Measurements from ENCODE around the gene SRPRB. TPM values are rescaled to one million over a fixed set of nuclear protein-coding genes. Genes with fewer than 3 reads are reported as not detected.

The SRPRB gene
- total RNA-seq, 2 donors from 2014 or later: 16.4 to 24.8 TPM

GRCh38 chr3:133824961-133825485, 19.4 kb downstream of the SRPRB start:
- H3K27ac ChIP-seq: no peak overlapping the region
- TF ChIP-seq, protein P1, sequence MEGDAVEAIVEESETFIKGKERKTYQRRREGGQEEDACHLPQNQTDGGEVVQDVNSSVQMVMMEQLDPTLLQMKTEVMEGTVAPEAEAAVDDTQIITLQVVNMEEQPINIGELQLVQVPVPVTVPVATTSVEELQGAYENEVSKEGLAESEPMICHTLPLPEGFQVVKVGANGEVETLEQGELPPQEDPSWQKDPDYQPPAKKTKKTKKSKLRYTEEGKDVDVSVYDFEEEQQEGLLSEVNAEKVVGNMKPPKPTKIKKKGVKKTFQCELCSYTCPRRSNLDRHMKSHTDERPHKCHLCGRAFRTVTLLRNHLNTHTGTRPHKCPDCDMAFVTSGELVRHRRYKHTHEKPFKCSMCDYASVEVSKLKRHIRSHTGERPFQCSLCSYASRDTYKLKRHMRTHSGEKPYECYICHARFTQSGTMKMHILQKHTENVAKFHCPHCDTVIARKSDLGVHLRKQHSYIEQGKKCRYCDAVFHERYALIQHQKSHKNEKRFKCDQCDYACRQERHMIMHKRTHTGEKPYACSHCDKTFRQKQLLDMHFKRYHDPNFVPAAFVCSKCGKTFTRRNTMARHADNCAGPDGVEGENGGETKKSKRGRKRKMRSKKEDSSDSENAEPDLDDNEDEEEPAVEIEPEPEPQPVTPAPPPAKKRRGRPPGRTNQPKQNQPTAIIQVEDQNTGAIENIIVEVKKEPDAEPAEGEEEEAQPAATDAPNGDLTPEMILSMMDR (IDR thresholded peaks at IDR 0.05): no peak
- peaks cover 0 to 5% of the 10 kb centered on the region in 2 donors for H3K4me1 ChIP-seq
- DNase-seq (ENCODE audit: low spot score): no peak
- no peaks in the 10 kb centered on the region for H3K27me3 ChIP-seq
- no peak overlapping the region for H3K4me3 ChIP-seq
- H3K36me3 ChIP-seq: peaks cover 12% of the 10 kb centered on the region
- no peaks in the 10 kb centered on the region for H3K9me3 ChIP-seq

DNA sequence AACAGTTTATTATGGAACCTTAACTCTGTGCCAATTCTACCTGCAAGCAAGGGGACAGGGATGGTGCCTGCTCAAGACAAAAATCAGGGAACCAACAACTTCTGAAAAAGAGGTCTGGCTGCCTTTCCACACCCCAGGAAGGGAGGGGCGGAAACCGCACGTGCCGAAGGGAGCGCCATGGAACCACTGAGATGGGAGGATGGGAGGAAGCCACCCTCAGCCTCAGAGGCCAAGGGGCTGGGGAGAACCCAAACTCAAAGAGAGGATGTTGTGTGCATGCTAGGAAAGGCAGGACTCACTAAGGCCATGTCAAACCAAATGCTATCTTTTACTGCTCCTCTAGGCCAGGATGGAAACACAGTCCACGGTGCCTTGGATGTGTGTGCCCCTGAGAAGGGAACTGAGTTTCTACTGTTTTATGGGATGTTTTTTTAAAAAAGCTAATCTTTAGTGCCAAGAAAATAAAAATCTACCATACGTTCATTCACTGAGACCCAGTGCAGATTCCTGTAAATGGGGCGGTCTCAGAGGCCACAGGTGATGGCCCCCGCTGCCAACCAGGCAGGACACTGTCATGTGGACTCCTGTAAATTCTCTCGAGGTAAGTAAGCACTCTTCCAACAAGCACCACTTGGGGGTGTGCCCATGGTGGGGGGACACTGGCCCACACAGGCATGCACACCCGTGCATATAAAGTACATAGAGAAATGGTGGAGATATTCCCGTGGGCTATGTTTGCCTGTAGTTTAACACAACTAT, 20.5 kb downstream of the SRPRB start:
- peaks cover 4% of the 10 kb centered on the region for H3K36me3 ChIP-seq

GRCh38 chr3:133827136-133827535, 21.5 kb downstream of the SRPRB start:
- H3K27me3 ChIP-seq: no peaks in the 10 kb centered on the region
- no peak for DNase-seq (ENCODE audit: low spot score)
- no peaks in the 10 kb centered on the region for H3K9me3 ChIP-seq
- H3K36me3 ChIP-seq: peaks cover 4% of the 10 kb centered on the region
- TF ChIP-seq, protein P1 (IDR thresholded peaks at IDR 0.05): no peak
- peaks cover 0 to 10% of the 10 kb centered on the region in 2 donors for H3K4me1 ChIP-seq
- H3K4me3 ChIP-seq: no peak overlapping the region
- H3K27ac ChIP-seq: no peak overlapping the region

More for the DNA sequence above, 20.5 kb downstream of the SRPRB start:
- H3K27ac ChIP-seq: no peak overlapping the region
- no peaks in the 10 kb centered on the region for H3K9me3 ChIP-seq
- H3K27me3 ChIP-seq: no peaks in the 10 kb centered on the region
- no peak for DNase-seq (ENCODE audit: low spot score)
- peaks cover 0 to 10% of the 10 kb centered on the region in 2 donors for H3K4me1 ChIP-seq
- H3K4me3 ChIP-seq: no peak overlapping the region
- TF ChIP-seq, protein P1 (IDR thresholded peaks at IDR 0.05): no peak

GRCh38 chr3:133827684-133828083, 22.1 kb downstream of the SRPRB start:
- TF ChIP-seq, protein P1 (IDR thresholded peaks at IDR 0.05): no peak
- Histone ChIP-seq H3K27me3 (no peaks in the 10 kb centered on the region), H3K4me3 (no peak overlapping the region), H3K9me3 (no peaks in the 10 kb centered on the region), H3K27ac (no peak overlapping the region), H3K36me3 (peaks cover 4% of the 10 kb centered on the region), H3K4me1 (peaks cover 0 to 10% of the 10 kb centered on the region in 2 donors)
- DNase-seq (ENCODE audit: low spot score): no peak

- H3K27ac ChIP-seq: peak overlapping the region in 1 of 2 donors; percentile 38
- H3K4me1 ChIP-seq: peaks cover 0 to 10% of the 10 kb centered on the region in 2 donors
- TF ChIP-seq, protein P1 (IDR thresholded peaks at IDR 0.05): no peak
- peaks cover 2% of the 10 kb centered on the region for H3K36me3 ChIP-seq
- DNase-seq (ENCODE audit: low spot score): no peak
- no peak overlapping the region for H3K4me3 ChIP-seq
- H3K27me3 ChIP-seq: no peaks in the 10 kb centered on the region
- H3K9me3 ChIP-seq: no peaks in the 10 kb centered on the region
These were observed 23.1 kb downstream of the SRPRB start for GRCh38 chr3:133828576-133829309.

Data from right atrium auricular region (tissue), 2 donors.